Heart right ventricle (tissue), 16 donors: ENCODE data around the gene SUGCT. TPM values are rescaled to one million over a fixed set of nuclear protein-coding genes. Genes with fewer than 3 reads are reported as not detected.

ENCODE experiments used
- ATAC-seq, 8 donors: fragments of 200-7000 bp; cut with Tn5 transposase; one replicate each; pipeline ENCODE4 v1.9.1; 2020; ENCODE audit warnings: mild to moderate bottlenecking in 8 of 8, moderate library complexity in 8 of 8, moderate number of reproducible peaks in 1 of 8
- DNase-seq, 2 donors: peaks; one replicate each; pipeline ENCODE4 v3.0.0-alpha.2; 2020
- H3K27ac ChIP-seq, 10 donors: fragments of 200-600 bp; sonication (generic) in 2 of 10; one replicate each; pipeline versions ENCODE4 v1.5.0 to v1.8.0; 2020 to 2022; ENCODE audit warnings: mild to moderate bottlenecking in 3 of 10
- H3K27me3 ChIP-seq, 7 donors: fragments of 200-600 bp; one replicate each; pipeline ENCODE4 v1.8.0; 2021 to 2022; ENCODE audit warnings: mild to moderate bottlenecking in 2 of 7
- H3K36me3 ChIP-seq, 9 donors: fragments of 200-600 bp; sonication (generic) in 1 of 9; one replicate each; pipeline versions ENCODE4 v1.5.0 to v1.8.0; 2020 to 2022; ENCODE audit warnings: mild to moderate bottlenecking in 2 of 9
- H3K4me1 ChIP-seq, 9 donors: fragments of 200-600 bp; sonication (generic) in 1 of 9; one replicate each; pipeline versions ENCODE4 v1.5.0 to v1.8.0; 2020 to 2022; ENCODE audit warnings: mild to moderate bottlenecking in 4 of 9
- H3K4me3 ChIP-seq, 10 donors: fragments of 200-600 bp; sonication (generic) in 2 of 10; one replicate each; pipeline versions ENCODE4 v1.5.0 to v1.8.0; 2020 to 2022; ENCODE audit warnings: mild to moderate bottlenecking in 7 of 10, moderate library complexity in 2 of 10
- H3K9me3 ChIP-seq, 11 donors: fragments of 200-600 bp in 10 of 11; sonication (generic) in 2 of 11; one replicate each; pipeline versions ENCODE4 v1.5.0 to v1.8.0; 2013 to 2022; ENCODE audit warnings: mild to moderate bottlenecking in 2 of 11, control low read depth in 1 of 11, moderate library complexity in 1 of 11
- whole genome bisulfite sequencing, 2 donors: extraction: QIAGEN DNeasy Blood & Tissue Kit; methylation state at CpG; one replicate each; pipeline ENCODE4 v1.1.7; 2013; ENCODE audit warnings: inconsistent platforms in 1 of 2; 5-methylcytosine and 5-hydroxymethylcytosine counted together
- intact Hi-C, 10 donors: fragments of 100-400 bp; cut with DNase I; formaldehyde crosslinking; loops; one replicate each; pipeline versions ENCODE4 v1.11.1 to v1.14.2; 2022
- polyA plus RNA-seq, 2 donors: library from polyadenylated mRNA; stranded (reverse); fragments of 200-250 nt; gene quantifications; one replicate each; pipeline ENCODE4 v1.2.3, GENCODE V29; 2013
- total RNA-seq, 10 donors: library from RNA; stranded (reverse); fragmentation: NEBNext Ultra II Directional in 3 of 10; extraction: Animal tissue kit (Norgen Biotek cat#: 25700) in 3 of 10; gene quantifications; one replicate each; pipeline versions ENCODE4 v1.2.1 to v1.2.4, GENCODE V29; 2021 to 2023
- TF ChIP-seq, protein P1 (sequence below), 9 donors: fragments of 200-600 bp; sonication (generic) in 2 of 9; IDR thresholded peaks; one replicate each; pipeline versions ENCODE4 v1.5.0 to v1.8.0; 2021 to 2022; ENCODE audit warnings: antibody characterized with exemption in 9 of 9, mild to moderate bottlenecking in 5 of 9, moderate library complexity in 1 of 9
- donor health status: Arrhythmogenic right ventricular cardiomyopathy.
- donor health status: ischemic (EF 13 %, LVEDD 7.1; RV severe dilation, severe dysfunction).
- donor health status: healthy with polysubstance abuse.
- donor health status: DM: no; HTN: yes; CAD: no.
- donor health status: DM: no; HTN: no; CAD: no.
- donor health status: ischemic (EF 25% LVEDD 6.9; RV normal size, moderate dysfunction).
- donor health status: ischemic (EF 25% LVEDD 5.7; RV mildly dilated, moderate dysfunction).
- donor health status: healthy.
- donor health status: DM: yes; HTN: yes; CAD: no.
- donor health status: Ischemic cardiomyopathy.
- donor health status: ischemic (EF 35%, LVEDD 5.7; RV mildly dilated, moderate dysfunction).
- donor health status: nonischemic (EF 11% LVEDD 7.7; RV severe dilation, severe dysfunction).
- donor health status: DM: yes; HTN: yes; CAD: no.
- donor health status: PGD.
- donor health status: ischemic (EF 29% LVEDD 5.4; RV normal size, mild dysfunction).
- donor health status: nonischemic (EF 23%, LVEDD 6.1; RV moderate dilation, normal function).

SUGCT gene
- total and polyA plus RNA-seq, 12 donors = 1.2 to 8.1 (median 6.1) TPM

DNA sequence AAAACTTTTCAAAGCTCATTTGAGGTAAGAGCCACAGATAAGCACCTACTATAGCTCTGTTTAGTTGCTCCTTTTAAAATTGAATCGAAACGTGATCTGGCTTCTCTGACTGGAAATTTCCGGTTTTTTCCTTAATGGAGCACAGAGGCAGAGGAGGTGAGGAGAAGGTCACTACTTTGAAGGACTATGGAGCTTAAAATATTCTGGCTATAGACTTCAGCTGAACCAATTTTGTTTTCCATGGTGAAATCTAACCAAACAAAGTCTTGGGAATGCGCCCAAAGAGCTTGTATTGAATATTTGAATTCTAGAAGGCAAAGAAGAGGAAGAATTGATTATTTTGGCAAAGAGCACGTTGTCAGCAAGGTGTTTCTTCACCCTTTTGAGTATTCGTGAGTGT is 711.1 kb downstream of the SUGCT start:
- intact Hi-C loops = no loop called here
- peaks cover 0 to under 1% (median 0%) of the 10 kb centered on the region in 11 donors for H3K9me3 ChIP-seq

DNA sequence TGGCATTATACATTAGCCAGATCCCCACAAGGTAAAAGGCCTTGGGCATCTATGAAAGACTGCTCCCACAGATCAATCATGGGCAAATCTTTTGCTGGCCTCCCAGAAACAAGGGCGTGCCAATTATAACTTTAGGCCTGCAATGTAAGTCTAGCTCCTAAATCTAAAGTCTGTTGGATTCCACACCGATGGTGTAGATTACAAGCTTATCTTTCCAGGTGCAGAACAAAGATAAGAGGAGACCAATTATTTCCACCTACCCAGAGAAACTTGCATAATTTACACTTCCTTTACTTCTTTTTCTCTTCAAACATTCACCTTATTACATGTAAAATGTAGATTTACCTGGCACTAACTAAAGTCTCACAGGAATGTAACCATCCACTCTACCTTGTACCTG is 713.1 kb downstream of the SUGCT start:
- H3K4me3 ChIP-seq = no peak overlapping the region
- no peak for ATAC-seq

More for the DNA sequence above, 711.1 kb downstream of the SUGCT start:
- DNase-seq = no peak
- ATAC-seq = no peak
- 71 to 90% methylated on average over 6 of the region's 6 CpGs for WGBS, 2 donors
- no peaks in the 10 kb centered on the region for H3K36me3 ChIP-seq
- no peaks in the 10 kb centered on the region for H3K27me3 ChIP-seq
- H3K4me1 ChIP-seq = no peaks in the 10 kb centered on the region
- H3K27ac ChIP-seq = no peak overlapping the region
- TF ChIP-seq, protein P1, sequence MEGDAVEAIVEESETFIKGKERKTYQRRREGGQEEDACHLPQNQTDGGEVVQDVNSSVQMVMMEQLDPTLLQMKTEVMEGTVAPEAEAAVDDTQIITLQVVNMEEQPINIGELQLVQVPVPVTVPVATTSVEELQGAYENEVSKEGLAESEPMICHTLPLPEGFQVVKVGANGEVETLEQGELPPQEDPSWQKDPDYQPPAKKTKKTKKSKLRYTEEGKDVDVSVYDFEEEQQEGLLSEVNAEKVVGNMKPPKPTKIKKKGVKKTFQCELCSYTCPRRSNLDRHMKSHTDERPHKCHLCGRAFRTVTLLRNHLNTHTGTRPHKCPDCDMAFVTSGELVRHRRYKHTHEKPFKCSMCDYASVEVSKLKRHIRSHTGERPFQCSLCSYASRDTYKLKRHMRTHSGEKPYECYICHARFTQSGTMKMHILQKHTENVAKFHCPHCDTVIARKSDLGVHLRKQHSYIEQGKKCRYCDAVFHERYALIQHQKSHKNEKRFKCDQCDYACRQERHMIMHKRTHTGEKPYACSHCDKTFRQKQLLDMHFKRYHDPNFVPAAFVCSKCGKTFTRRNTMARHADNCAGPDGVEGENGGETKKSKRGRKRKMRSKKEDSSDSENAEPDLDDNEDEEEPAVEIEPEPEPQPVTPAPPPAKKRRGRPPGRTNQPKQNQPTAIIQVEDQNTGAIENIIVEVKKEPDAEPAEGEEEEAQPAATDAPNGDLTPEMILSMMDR (IDR thresholded peaks at IDR 0.05) = no peak
- no peak overlapping the region for H3K4me3 ChIP-seq

DNA sequence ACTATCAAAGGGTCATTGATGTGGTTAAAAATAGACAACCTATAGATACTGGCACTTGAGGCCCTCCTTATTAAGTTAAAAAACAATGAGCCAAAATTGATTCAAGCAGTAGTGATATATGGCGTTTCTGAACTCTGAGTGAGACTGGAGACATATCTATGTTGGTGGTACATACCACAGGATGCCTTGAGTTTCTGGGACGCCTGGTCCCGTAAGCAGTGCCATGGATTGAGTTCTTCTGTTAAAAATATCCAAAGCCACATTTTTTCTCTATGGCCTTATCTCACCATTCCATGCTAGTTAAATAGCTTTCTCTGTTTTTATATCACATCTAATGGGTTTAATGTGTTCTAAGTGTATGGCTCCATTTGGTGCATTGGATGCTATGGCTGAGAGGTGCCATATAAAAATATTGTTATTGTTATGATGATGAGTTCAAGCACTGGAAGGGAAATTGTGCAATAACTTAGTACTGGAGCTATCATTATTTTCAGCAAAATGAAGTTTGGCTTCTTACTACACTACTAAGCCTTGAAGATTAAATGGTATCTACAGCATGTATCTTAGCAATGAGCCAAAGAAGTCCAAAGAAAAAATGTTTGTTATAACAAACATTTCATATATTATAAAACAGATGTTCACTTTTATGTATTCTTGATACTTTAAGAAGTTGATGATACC is 713.9 kb downstream of the SUGCT start:
- Histone ChIP-seq H3K36me3 (no peaks in the 10 kb centered on the region), H3K4me1 (no peaks in the 10 kb centered on the region), H3K4me3 (no peak overlapping the region), H3K27ac (no peak overlapping the region), H3K9me3 (no peaks in the 10 kb centered on the region), H3K27me3 (no peaks in the 10 kb centered on the region)
- no peak for DNase-seq
- WGBS, 2 donors = 90 to 91% methylated on average over 3 of the region's 3 CpGs
- intact Hi-C loops = no loop called here
- TF ChIP-seq, protein P1 (IDR thresholded peaks at IDR 0.05) = no peak
- ATAC-seq = no peak

More for the DNA sequence above, 713.1 kb downstream of the SUGCT start:
- H3K27me3 ChIP-seq = no peaks in the 10 kb centered on the region
- H3K36me3 ChIP-seq = no peaks in the 10 kb centered on the region
- H3K4me1 ChIP-seq = no peaks in the 10 kb centered on the region
- no peak for DNase-seq
- TF ChIP-seq, protein P1 (IDR thresholded peaks at IDR 0.05) = no peak
- no peak overlapping the region for H3K27ac ChIP-seq
- intact Hi-C loops = no loop called here
- 49 to 56% methylated on average over 2 of the region's 2 CpGs for WGBS, 2 donors
- no peaks in the 10 kb centered on the region for H3K9me3 ChIP-seq

DNA sequence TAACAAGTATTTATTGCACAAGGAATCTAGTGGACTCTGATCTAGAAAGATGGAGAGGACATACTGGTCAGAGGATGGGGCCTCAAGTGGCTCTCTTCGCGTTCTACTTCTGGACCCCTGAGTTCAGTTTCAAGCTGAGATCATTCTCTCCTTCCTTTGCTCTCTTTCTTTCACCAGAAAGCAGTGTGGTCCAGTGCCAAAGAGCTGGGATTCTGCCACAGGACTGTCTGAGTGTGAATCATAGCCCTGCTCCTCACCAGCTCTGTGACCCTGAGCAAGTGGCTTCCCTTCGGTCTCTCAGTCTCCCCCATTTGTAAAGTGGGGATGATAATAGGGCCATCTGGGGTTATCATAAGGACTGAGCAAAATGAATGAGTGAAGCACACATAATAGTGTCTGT is 715.2 kb downstream of the SUGCT start:
- Histone ChIP-seq H3K4me1 (no peaks in the 10 kb centered on the region), H3K9me3 (no peaks in the 10 kb centered on the region), H3K27ac (no peak overlapping the region), H3K4me3 (no peak overlapping the region), H3K27me3 (no peaks in the 10 kb centered on the region), H3K36me3 (no peaks in the 10 kb centered on the region)
- TF ChIP-seq, protein P1 (IDR thresholded peaks at IDR 0.05) = no peak
- intact Hi-C loops = no loop called here
- 83 to 93% methylated on average over 3 of the region's 3 CpGs for WGBS, 2 donors
- ATAC-seq = no peak
- DNase-seq = no peak
